ENCODE data around the gene COL15A1. TPM values are rescaled to one million over a fixed set of nuclear protein-coding genes. Genes with fewer than 3 reads are reported as not detected.

COL15A1 gene
- total and polyA plus RNA-seq, 4 donors: 6.3 to 126 (median 36.4) TPM

Other genes starting within 250 kb of the COL15A1 start
- under 1 TPM in 1 of 2 donors, not detected in 1; 0.39 TPM for gene GABBR2, start 235.0 kb upstream of the COL15A1 start, total RNA-seq
- not detected for gene GABBR2, start 235.0 kb upstream of the COL15A1 start, polyA plus RNA-seq
- gene ANKS6, start 147.4 kb upstream of the COL15A1 start, total RNA-seq: 10 to 100 TPM; 19.5 to 21.9 TPM
- gene ANKS6, start 147.4 kb upstream of the COL15A1 start, polyA plus RNA-seq: 10 to 100 TPM in 1 of 2 donors, 1 to 10 TPM in 1; 8.4 to 23.8 TPM
- 10 to 100 TPM in 1 of 2 donors, 1 to 10 TPM in 1; 3.3 to 12.6 TPM for gene GALNT12, start 136.2 kb upstream of the COL15A1 start, total RNA-seq
- 1 to 10 TPM; 2.9 to 4.9 TPM for gene GALNT12, start 136.2 kb upstream of the COL15A1 start, polyA plus RNA-seq
- 100 to 1,000 TPM; 101 to 156 TPM for gene TGFBR1, start 161.2 kb downstream of the COL15A1 start, total RNA-seq
- gene TGFBR1, start 161.2 kb downstream of the COL15A1 start, polyA plus RNA-seq: 10 to 100 TPM; 21.9 to 24.3 TPM